Activated CD4-positive, alpha-beta T cell treated with anti-CD3 and anti-CD28 coated beads, Interleukin-2, amount 50 U/mL, for 16 hours (primary cell): ENCODE data around the gene HENMT1.

Experiments used
- DNase-seq: peaks from one replicate; pipeline ENCODE4 v3.0.0-alpha.2; 2020

HENMT1 gene

DNA sequence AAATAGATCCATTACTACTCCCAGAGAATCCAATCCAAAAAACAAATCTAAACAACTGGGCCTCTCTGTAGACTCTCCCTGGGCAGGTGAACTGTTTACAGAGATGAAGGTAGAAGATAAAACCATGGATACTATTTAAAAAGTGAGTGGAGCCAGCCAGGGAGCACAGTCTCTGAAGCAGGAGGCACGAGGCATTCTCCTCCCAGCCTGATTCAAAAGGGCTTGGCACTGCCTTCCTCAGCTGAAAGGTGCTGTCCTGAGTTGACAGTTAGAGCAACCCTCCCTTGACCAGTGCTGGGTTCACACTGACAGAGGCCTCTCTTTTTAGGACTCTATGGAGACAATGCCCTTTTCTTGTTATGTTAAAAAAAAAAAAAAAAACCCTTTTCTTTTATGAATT, 36.8 kb downstream of the HENMT1 start:
- no peak for DNase-seq

DNA sequence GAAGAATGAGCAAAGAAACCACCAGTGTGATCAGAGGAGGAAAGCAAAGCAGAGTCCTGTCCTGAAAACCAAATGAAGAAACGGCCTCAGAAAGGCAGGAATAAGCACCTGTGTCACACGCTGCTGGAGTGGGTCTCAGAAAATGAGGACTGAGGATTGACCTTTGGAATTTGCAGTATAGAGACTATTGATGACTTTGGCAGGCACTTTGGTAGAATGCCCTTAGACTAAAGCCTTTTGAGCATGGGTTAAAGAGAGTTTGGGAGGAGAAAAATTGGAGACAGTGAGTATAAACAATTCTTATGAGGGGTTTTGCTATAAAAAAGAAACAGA, 43.2 kb downstream of the HENMT1 start:
- DNase-seq: no peak

DNA sequence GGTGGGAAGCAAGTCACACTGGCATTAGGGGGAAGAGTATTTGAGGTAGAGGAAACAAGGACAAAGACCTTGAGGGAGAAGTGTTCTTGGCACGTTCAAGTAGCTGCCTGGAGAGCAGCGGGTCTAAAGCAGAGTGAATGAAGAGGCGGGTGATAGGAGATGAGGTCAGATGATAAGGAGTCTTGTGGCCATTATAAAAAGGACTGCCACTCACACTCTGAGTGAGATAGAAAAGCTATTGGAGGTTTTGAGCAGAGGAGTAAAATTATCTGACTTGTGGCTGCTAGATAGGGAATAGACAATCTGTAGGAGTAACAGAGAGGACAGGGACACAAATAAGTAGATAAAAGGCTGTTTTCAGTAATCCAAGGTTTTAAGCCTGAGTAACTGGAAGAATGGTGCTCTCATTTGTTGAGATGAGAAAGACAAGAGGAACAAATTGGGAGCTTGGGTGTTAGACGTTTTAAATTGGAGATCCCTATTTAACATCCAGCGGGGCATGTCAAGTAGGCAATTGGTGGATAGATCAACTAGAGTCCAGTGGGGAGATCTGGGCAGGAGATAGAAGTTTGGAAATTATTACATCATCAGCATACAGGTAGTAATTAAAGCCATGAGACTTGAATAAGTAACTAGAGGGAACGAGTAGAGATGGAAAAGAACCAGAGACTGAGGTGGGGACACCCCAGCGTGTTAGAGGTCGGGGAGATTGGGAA, 43.7 kb downstream of the HENMT1 start:
- no peak for DNase-seq

DNA sequence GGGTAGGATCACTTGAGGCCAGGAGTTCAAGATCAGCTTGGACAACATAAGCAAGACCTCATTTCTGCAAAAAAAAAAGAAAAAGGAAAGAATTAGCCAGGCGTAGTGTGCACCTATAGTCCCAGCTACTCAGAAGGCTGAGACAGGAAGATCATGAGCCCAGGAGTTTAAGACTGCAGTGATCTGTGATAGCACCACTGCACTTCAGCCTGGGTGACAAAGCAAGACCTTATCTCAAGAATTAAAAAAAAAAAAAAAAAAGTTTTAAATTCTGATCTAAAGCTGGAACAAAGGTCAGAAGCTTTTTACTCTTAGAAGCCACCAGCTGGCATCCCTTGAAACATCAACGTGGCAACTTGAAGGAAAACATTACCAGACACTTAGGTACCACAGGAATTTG, 45.3 kb downstream of the HENMT1 start:
- DNase-seq: no peak

DNA sequence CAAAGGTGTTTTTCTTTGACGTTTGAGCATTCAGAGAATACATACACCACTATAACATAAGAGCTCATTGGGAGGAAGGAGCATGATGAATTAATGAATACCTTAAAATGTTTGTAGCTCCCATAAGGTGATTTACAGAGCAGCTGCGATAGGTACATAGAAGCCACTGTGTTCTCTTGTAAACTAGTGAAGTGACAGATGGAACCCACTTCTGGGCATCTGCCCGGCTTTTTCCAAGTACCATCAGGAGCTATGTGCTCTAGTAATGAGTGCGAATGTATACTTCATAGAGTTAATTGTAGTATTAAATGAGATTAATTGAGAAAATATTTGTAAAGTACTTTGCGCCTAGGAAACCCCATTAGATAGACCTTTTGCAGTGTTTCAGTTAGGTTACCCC, 48.4 kb downstream of the HENMT1 start:
- no peak for DNase-seq

DNA sequence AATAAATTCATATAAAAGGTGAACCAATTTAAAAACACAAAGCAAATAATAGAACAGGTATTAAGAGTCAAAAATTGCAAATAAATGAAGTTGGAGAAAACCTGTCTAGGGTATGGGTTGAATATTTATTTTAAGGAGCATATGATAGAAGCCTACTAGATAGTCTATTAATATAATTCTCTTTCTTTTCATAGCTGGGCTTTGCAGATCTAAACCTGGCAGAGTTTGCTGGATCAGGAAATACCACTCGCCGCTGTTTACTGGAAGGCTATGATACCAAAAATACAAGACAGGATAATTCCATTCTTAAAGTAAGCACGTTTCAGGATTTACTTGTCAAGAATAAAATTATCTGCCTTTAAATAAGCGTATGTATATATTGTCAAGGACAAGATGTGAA, 48.9 kb downstream of the HENMT1 start:
- no peak for DNase-seq

DNA sequence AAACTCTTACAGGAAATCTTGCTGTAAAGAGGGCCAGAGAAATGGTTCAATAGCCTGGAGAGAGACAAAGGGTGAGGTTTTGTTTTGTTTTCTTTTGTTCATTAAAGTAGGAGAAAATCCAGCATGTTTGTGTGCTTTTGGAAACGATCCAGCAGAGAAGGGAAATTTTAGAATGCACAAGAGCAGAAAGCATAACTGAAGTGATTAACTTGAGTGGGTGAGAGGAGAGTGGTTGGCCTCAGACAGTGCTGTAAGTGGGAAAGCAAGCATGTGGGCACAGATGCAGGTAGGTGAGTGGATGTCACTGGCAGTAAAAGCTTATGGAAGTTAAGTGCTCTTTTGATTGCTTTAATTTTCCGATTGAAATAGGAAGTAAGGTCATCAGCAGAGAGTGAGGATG, 50.8 kb downstream of the HENMT1 start:
- DNase-seq: no peak

DNA sequence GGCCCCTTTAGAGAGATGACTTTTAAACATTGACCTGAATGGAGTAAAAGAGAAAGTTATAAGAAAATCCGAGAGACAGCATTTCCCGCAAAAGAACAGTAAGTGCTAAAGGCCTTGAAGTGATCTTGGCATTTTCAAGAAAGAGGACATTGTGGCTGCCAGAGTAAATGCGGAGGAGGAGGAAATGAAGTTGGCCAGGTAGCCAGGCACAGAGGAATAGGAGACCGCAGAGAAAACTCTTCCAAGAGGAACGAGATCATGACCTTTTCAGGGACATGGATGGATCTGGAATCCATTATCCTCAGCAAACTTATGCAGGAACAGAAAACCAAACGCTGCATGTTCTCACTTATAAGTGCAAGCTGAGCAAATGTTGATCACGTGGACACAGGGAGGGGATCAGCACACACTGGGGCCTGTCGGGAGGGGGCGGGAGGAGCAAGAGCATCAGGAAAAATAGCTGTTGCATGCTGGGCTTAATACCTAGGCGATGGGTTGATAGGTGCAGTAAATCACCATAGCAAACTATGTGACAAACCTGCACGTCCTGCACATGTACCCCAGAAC, 51.3 kb downstream of the HENMT1 start:
- no peak for DNase-seq

DNA sequence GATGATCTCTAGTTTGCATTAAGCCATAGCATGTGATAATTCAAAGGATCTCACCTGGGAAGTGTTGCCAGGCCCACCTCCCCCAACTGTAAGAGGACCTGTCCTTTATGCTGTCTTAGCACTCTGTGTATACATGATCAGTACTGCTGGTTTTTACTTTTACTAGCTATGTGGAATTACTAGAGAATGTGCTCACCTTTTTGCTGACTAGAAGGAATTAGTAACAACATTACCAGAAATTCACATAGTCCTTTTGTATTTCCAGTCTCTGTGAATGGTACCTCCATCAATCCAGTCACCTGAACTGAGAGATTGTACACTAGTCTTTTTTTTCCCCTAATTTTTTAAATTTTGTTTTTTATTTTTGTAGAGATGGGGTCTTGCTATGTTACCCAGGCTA, 54.4 kb downstream of the HENMT1 start:
- no peak for DNase-seq

DNA sequence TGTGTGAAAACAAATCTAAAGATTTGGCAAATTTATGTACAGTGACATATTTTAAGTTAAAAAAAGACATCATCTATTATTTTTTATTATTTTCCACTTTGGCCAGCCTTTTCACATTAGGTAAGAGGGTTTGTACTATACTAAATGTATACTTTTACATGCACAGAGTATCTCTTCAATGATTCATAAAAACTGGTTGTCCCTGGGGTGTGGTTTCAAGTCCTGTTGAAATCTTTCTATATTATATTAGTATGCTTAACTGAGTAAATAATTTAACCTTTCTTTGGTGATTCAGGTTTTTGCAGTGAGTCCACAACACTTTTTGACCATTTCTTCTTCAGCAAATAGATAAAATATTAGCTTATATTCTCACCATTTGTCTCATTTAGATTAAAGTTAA, 55.3 kb downstream of the HENMT1 start:
- DNase-seq: no peak

DNA sequence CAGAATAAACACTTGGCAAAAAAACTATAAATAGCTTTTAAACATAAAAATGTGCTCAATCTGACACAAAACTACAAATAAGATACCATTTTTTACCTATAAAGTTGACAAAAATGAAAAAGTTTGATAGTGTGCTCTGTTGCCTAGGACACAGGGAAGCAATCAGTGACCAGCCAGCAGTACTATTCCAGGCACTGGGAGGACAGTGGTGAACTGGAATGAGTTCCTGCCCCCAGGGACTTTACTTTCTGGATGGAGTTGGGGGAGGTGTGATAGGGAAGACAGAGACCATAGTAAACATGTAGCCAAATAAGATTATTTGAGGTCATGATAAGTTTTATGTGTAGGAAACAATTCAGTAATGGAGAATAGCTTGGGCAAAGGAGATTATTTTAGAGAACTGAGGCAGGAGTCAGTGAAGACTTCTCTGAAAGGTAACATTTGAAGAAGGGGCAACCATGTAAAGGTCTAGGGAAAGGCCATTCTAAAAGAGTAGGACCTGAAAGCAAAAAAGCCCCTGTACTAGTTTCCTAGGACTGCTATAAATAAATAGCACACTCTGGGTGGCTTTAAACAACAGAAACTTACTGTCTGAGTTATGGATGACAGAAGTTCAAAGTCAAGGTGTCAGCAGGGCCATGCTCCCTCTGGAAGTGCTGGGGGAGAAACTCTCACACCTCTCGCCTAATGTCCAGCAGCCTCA, 59.0 kb downstream of the HENMT1 start:
- DNase-seq: no peak

DNA sequence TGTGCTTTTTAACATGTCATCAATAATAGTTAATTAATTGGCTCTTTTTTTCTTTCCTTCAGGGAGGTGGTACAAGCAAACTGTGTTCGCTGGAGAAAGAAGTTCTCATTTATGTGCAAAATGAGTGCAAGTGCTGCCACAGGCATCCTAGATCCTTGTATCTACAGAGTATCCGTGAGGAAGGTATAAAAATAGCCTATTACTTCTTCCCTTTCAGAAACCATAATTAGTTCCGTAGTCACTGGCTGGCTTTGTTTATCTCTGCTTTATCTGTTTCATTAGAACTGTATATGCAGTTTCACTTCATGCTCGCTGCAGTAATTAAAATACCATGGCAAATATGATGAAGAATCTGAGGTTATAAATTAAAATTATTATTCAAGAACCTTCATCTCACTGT, 60.4 kb downstream of the HENMT1 start:
- DNase-seq: no peak

DNA sequence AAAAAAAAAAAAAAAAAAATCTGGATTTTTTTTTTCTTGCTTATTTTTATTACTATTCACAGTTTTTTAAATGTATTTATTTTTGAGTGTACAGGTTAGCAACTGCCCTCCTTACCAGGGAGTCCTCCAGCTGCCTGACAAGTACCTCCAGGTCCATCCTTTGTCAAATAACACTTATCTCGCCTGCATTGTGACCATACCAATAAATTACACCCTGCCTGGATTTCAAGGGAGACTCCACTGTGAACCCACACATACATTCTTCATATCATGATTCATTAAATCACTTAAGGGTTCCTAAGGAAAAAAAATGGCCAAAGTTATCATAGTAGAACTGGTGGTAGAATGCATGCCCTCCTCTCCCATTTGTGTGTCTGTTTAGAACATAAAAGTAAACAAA, 62.6 kb downstream of the HENMT1 start:
- no peak for DNase-seq
